GM20000 (cell line): Measurements from ENCODE around the gene MAP4K2.

Source experiments
- DNase-seq: peaks from one replicate; pipeline ENCODE4 v3.0.0; 2012; ENCODE audit warnings: low spot score
- CTCF ChIP-seq: IDR thresholded peaks from 2 replicates; pipeline ENCODE4 v1.5.1; 2012; ENCODE audit warnings: mild to moderate bottlenecking, control low read depth; ENCODE audit errors: extremely low read depth, missing control alignments

MAP4K2 gene

GRCh38 chr11:64751580-64751979, 51.4 kb downstream of the MAP4K2 start:
- DNase-seq: no peak
- no peak for TF ChIP-seq CTCF

- no peak for DNase-seq
- no peak for TF ChIP-seq CTCF
Measured at GRCh38 chr11:64751136-64751535, 51.9 kb downstream of the MAP4K2 start.

DNA sequence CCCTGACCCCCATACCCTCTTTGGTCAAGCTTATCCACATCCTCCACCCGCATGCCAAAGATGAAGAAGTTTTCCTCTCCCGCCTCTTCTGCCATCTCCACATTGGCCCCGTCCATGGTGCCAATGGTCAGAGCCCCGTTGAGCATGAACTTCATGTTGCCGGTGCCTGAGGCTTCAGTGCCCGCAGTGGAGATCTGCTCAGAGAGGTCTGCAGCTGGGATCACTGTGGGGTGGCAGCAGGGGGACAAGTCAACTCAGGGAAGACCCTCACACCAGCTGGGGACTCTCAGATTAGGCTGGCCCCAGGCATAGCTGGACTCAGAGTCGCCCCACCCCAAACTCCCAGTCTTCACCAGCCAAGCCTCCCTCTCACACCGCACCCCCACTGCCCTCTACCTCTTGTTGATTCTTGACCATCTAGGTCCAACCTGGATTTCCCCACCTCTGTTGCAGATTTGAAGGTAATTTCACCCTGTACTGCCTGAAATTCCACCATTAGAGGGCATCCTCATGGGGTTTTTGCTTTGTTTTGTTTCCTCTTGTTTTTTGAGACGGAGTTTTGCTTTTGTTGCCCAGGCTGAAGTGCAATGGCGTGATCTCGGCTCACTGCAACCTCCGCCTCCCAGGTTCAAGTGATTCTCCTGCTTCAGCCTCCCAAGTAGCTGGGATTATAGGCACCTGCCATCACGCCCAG, 52.5 kb downstream of the MAP4K2 start:
- no peak for DNase-seq
- no peak for TF ChIP-seq CTCF

- no peak for TF ChIP-seq CTCF
- DNase-seq: no peak
Measured at GRCh38 chr11:64747961-64748665, 54.9 kb downstream of the MAP4K2 start.

DNA sequence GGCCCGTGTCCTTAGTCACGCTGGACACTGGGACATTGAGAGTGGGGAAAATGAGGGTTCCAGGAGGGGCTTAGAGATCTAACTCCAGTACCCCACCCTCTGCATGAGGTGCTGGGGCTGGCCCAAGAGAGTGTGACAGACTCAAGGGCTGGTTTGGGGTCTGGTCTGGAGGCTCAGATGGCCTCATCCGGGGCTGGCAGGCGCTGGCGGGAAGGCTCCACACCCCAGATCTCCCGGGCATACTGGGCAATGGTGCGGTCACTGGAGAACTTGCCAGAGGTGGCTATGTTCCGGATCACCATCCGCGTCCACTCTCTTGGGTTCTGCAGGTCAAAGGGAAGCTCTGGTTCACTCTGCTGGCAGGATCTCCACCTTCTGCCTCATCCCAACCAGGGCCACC, 56.5 kb downstream of the MAP4K2 start:
- TF ChIP-seq CTCF: no peak
- DNase-seq: no peak

- DNase-seq: peak; percentile 87
- TF ChIP-seq CTCF: no peak
Measured at GRCh38 chr11:64745521-64746328, 57.3 kb downstream of the MAP4K2 start.

- no peak for TF ChIP-seq CTCF
- DNase-seq: no peak
Measured at GRCh38 chr11:64745189-64745520, 57.9 kb downstream of the MAP4K2 start.
